GM18519 (cell line): Measurements from ENCODE around the gene MOSMO.
"Not testable (repeated sequence)": the region's sequence is repeated elsewhere in the genome, so short reads cannot be mapped to it uniquely, and the experiment has no call there.

Source experiments
- ATAC-seq: cut with Tn5 transposase; IDR thresholded peaks from one replicate; pipeline ENCODE4 v1.9.1; 2021; ENCODE audit warnings: mild to moderate bottlenecking, moderate library complexity; ENCODE audit not compliant: unreplicated experiment, low FRiP score

MOSMO gene

GRCh38 chr16:22001591-22001990 is 6.3 kb upstream of the MOSMO start:
- ATAC-seq = no peak

- not testable (repeated sequence) for ATAC-seq
These were observed 5.9 kb upstream of the MOSMO start for GRCh38 chr16:22002047-22002446.

GRCh38 chr16:22003195-22003594 is 4.7 kb upstream of the MOSMO start:
- ATAC-seq = no peak

- ATAC-seq = no peak
These were observed 3.6 kb upstream of the MOSMO start for GRCh38 chr16:22004341-22004740.

GRCh38 chr16:22005746-22006145 is 2.2 kb upstream of the MOSMO start:
- no peak for ATAC-seq

- ATAC-seq = no peak
These were observed 1.3 kb upstream of the MOSMO start for GRCh38 chr16:22006636-22007035.

GRCh38 chr16:22007159-22007508 is 777 bp upstream of the MOSMO start:
- ATAC-seq = no peak

- ATAC-seq = no peak
These were observed 526 bp downstream of the MOSMO start for GRCh38 chr16:22008215-22009059.

- ATAC-seq = no peak
These were observed 3.0 kb downstream of the MOSMO start for GRCh38 chr16:22010902-22011301.

GRCh38 chr16:22012241-22012640 is 4.3 kb downstream of the MOSMO start:
- no peak for ATAC-seq

GRCh38 chr16:22013486-22013885 is 5.6 kb downstream of the MOSMO start:
- no peak for ATAC-seq

- ATAC-seq = no peak
These were observed 6.5 kb downstream of the MOSMO start for GRCh38 chr16:22014271-22014873.

GRCh38 chr16:22016927-22017326 is 9.0 kb downstream of the MOSMO start:
- ATAC-seq = no peak

- no peak for ATAC-seq
These were observed 10.6 kb downstream of the MOSMO start for GRCh38 chr16:22018559-22018958.

GRCh38 chr16:22022151-22022550 is 14.2 kb downstream of the MOSMO start:
- no peak for ATAC-seq

GRCh38 chr16:22023505-22023904 is 15.6 kb downstream of the MOSMO start:
- ATAC-seq = no peak

- ATAC-seq = not testable (repeated sequence)
These were observed 16.9 kb downstream of the MOSMO start for GRCh38 chr16:22024785-22025184.

GRCh38 chr16:22027633-22028032 is 19.7 kb downstream of the MOSMO start:
- no peak for ATAC-seq

- ATAC-seq = no peak
These were observed 21.7 kb downstream of the MOSMO start for GRCh38 chr16:22029632-22030031.

GRCh38 chr16:22030087-22030812 is 22.3 kb downstream of the MOSMO start:
- ATAC-seq = no peak

- ATAC-seq = no peak
These were observed 23.7 kb downstream of the MOSMO start for GRCh38 chr16:22031483-22032083.
